ENCODE data around the gene NCR2. TPM values are rescaled to one million over a fixed set of nuclear protein-coding genes. Genes with fewer than 3 reads are reported as not detected.

Gene NCR2
- total and polyA plus RNA-seq, 7 donors, result not detected

GRCh38 chr6:41358503-41358902, 23.1 kb downstream of the NCR2 start:
- Histone ChIP-seq H3K27me3 (ENCODE audit: insufficient read depth in 3 of 3, low read length in 2 of 3) (peaks cover 3 to 27% (median 4%) of the 10 kb centered on the region in 3 donors), H3K4me1 (no peaks in the 10 kb centered on the region), H3K36me3 (ENCODE audit: insufficient read depth in 1 of 2, low read depth in 1 of 2) (no peaks in the 10 kb centered on the region), H3K9me3 (no peaks in the 10 kb centered on the region), H3K4me3 (no peak overlapping the region), H3K27ac (no peak overlapping the region)
- WGBS, 3 donors, result 84 to 96% (median 87%) methylated on average over 5 to 7 of the region's 7 CpGs
- DNase-seq, result no peak
- ATAC-seq, result no peak
- TF ChIP-seq CTCF (IDR thresholded peaks at IDR 0.05), result no peak
- intact Hi-C loops (cut with DNase I), result no loop called here

GRCh38 chr6:41359617-41360313, 24.4 kb downstream of the NCR2 start:
- Histone ChIP-seq H3K9me3 (no peaks in the 10 kb centered on the region), H3K4me3 (no peak overlapping the region), H3K27ac (no peak overlapping the region), H3K36me3 (ENCODE audit: insufficient read depth in 1 of 2, low read depth in 1 of 2) (no peaks in the 10 kb centered on the region), H3K27me3 (ENCODE audit: insufficient read depth in 3 of 3, low read length in 2 of 3) (peaks cover 3 to 38% (median 4%) of the 10 kb centered on the region in 3 donors), H3K4me1 (no peaks in the 10 kb centered on the region)
- ATAC-seq, result no peak
- WGBS, 3 donors, result 61 to 70% (median 67%) methylated on average over 4 of the region's 4 CpGs
- intact Hi-C loops (cut with DNase I), result no loop called here
- TF ChIP-seq CTCF (IDR thresholded peaks at IDR 0.05), result no peak
- no peak for DNase-seq

GRCh38 chr6:41360314-41360685, 24.9 kb downstream of the NCR2 start:
- no peaks in the 10 kb centered on the region for H3K36me3 ChIP-seq (ENCODE audit: insufficient read depth in 1 of 2, low read depth in 1 of 2)
- no peaks in the 10 kb centered on the region for H3K4me1 ChIP-seq
- DNase-seq (no peak), ATAC-seq (no peak)
- WGBS, 3 donors, result 71 to 88% (median 77%) methylated on average over 2 of the region's 2 CpGs
- H3K27me3 ChIP-seq (ENCODE audit: insufficient read depth in 3 of 3, low read length in 2 of 3), result peaks cover 3 to 42% (median 4%) of the 10 kb centered on the region in 3 donors
- intact Hi-C loops (cut with DNase I), result no loop called here
- no peak overlapping the region for H3K4me3 ChIP-seq
- no peak for TF ChIP-seq CTCF (IDR thresholded peaks at IDR 0.05)
- H3K9me3 ChIP-seq, result no peaks in the 10 kb centered on the region
- no peak overlapping the region for H3K27ac ChIP-seq

GRCh38 chr6:41366150-41366549, 30.7 kb downstream of the NCR2 start:
- intact Hi-C loops (cut with DNase I), result loop anchor here (5.0 kb wide), 4 partner anchors 56 to 411 kb away; partner anchors contain the start of gene FRS3 (in 1 of the 2)
- Histone ChIP-seq H3K9me3 (no peaks in the 10 kb centered on the region), H3K4me1 (no peaks in the 10 kb centered on the region), H3K36me3 (ENCODE audit: insufficient read depth in 1 of 2, low read depth in 1 of 2) (no peaks in the 10 kb centered on the region), H3K4me3 (no peak overlapping the region), H3K27ac (no peak overlapping the region), H3K27me3 (ENCODE audit: insufficient read depth in 3 of 3, low read length in 2 of 3) (peaks cover 4 to 72% (median 10%) of the 10 kb centered on the region in 3 donors)
- no peak for DNase-seq
- no peak for TF ChIP-seq CTCF (IDR thresholded peaks at IDR 0.05)
- ATAC-seq, result no peak
- WGBS, 3 donors, result 69 to 72% (median 71%) methylated on average over 7 of the region's 7 CpGs
